ENCODE results near the gene CKB. TPM values are rescaled to one million over a fixed set of nuclear protein-coding genes. Genes with fewer than 3 reads are reported as not detected.

The CKB gene
- polyA plus RNA-seq, 3 donors = 0.76 to 12.5 (median 2.7) TPM

GRCh38 chr14:103568952-103569351, 46.3 kb upstream of the CKB start:
- Mint-ChIP-seq H3K27me3 (ENCODE audit: low read depth in 3 of 3) (no peaks in the 10 kb centered on the region), H3K4me1 (peaks cover 7% of the 10 kb centered on the region), H3K27ac (no peak overlapping the region), H3K9me3 (no peaks in the 10 kb centered on the region), H3K36me3 (peaks cover 11 to 31% of the 10 kb centered on the region in 2 donors), H3K4me3 (no peak overlapping the region)
- TF ChIP-seq CTCF (IDR thresholded peaks at IDR 0.05) = no peak
- Histone ChIP-seq H3K9ac (ENCODE audit: insufficient read depth, low read length, poor library complexity, severe bottlenecking) (no peak overlapping the region), H2AFZ (ENCODE audit: insufficient read depth, low read depth, low read length, poor library complexity, severe bottlenecking) (no peak overlapping the region), H4K20me1 (ENCODE audit: insufficient read depth, low read length) (peaks cover 56% of the 10 kb centered on the region), H3K36me3 (replicated peaks in 1 of 2; ENCODE audit: control insufficient read depth in 1 of 2, insufficient read depth in 2 of 2, low read length in 2 of 2) (peaks cover 10 to 23% of the 10 kb centered on the region in 2 donors), H3K4me1 (ENCODE audit: control insufficient read depth in 1 of 2, insufficient read depth in 2 of 2, low read length in 2 of 2) (peaks cover 3 to 4% of the 10 kb centered on the region in 2 donors), H3K27me3 (ENCODE audit: control insufficient read depth in 2 of 2, insufficient read depth in 2 of 2, low read length in 2 of 2) (no peaks in the 10 kb centered on the region), H3K79me2 (ENCODE audit: insufficient read depth, low read length) (peaks cover 60% of the 10 kb centered on the region), H3K4me2 (replicated peaks; ENCODE audit: extremely low read depth, low read length, poor library complexity, severe bottlenecking) (no peak overlapping the region), H3K4me3 (replicated peaks in 1 of 3; ENCODE audit: low read depth in 2 of 3, low read length in 3 of 3) (no peak overlapping the region), H3K27ac (ENCODE audit: low read depth in 1 of 2, low read length in 2 of 2) (no peak overlapping the region), H3K9me3 (replicated peaks in 1 of 2; ENCODE audit: control insufficient read depth in 1 of 2, insufficient read depth in 1 of 2, low read length in 2 of 2) (no peaks in the 10 kb centered on the region)
- no peak for DNase-seq
- 96% methylated on average over 3 of the region's 8 CpGs for WGBS (ENCODE audit: insufficient coverage)
- intact Hi-C loops (cut with micrococcal nuclease) = no loop called here

DNA sequence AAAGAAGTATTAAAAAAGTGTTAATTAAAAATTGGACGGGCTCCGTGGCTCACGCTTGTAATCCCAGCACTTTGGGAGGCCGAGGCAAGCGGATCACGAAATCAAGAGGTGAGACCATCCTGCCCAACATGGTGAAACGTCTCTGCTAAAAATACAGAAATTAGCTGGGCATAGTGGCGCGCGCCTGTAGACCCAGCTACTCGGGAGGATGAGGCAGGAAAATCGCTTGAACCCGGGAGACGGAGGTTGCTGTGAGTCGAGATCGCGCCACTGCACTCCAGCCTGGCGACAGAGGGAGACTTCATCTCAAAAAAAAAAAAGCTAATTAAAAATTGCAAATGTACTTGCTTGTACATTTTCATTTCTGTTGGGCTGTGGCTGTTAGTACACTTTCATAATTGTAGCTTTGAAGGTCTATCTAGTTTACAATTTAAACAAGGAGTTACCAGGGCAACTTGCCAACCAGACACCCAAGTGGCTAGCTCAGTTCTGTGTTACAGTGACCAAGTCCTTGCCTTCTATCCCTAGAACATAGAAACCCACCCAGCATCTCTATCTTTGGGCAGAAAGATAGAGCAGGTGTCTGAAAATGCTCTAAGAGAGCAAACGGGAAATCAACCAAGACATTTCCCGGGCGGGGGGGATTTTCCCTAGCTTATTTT, 41.3 kb upstream of the CKB start:
- H3K4me1 ChIP-seq (ENCODE audit: control insufficient read depth in 1 of 2, insufficient read depth in 2 of 2, low read length in 2 of 2) = peaks cover 24 to 31% of the 10 kb centered on the region in 2 donors
- H3K4me2 ChIP-seq (replicated peaks; ENCODE audit: extremely low read depth, low read length, poor library complexity, severe bottlenecking) = peak overlapping the region; percentile 82
- peaks cover 95% of the 10 kb centered on the region for H3K79me2 ChIP-seq (ENCODE audit: insufficient read depth, low read length)
- H3K27me3 ChIP-seq (ENCODE audit: control insufficient read depth in 2 of 2, insufficient read depth in 2 of 2, low read length in 2 of 2) = no peaks in the 10 kb centered on the region
- Mint-ChIP-seq H3K36me3 (peaks cover 17 to 29% of the 10 kb centered on the region in 2 donors), H3K4me1 (peaks cover 33% of the 10 kb centered on the region), H3K9me3 (no peaks in the 10 kb centered on the region), H3K4me3 (peak overlapping the region in 1 of 2 donors; percentile 90), H3K27me3 (ENCODE audit: low read depth in 3 of 3) (no peaks in the 10 kb centered on the region), H3K27ac (peak overlapping the region in 2 of 7 donors; percentile 16 to 73)
- no peak overlapping the region for H2AFZ ChIP-seq (ENCODE audit: insufficient read depth, low read depth, low read length, poor library complexity, severe bottlenecking)
- peaks cover 13 to 23% of the 10 kb centered on the region in 2 donors for H3K36me3 ChIP-seq (replicated peaks in 1 of 2; ENCODE audit: control insufficient read depth in 1 of 2, insufficient read depth in 2 of 2, low read length in 2 of 2)
- intact Hi-C loops (cut with micrococcal nuclease) = loop anchor here (2.0 to 5.0 kb wide), 3 partner anchors 42 to 65 kb away; partner anchors contain the start of genes KLC1 (in 2 of the 2) and CKB (in 1 of the 2)
- H4K20me1 ChIP-seq (ENCODE audit: insufficient read depth, low read length) = peaks cover 60% of the 10 kb centered on the region
- peak overlapping the region in 2 of 3 experiments; percentile 89 to 98 for H3K4me3 ChIP-seq (replicated peaks in 1 of 3; ENCODE audit: low read depth in 2 of 3, low read length in 3 of 3)
- no peak overlapping the region for H3K9ac ChIP-seq (ENCODE audit: insufficient read depth, low read length, poor library complexity, severe bottlenecking)
- DNase-seq = no peak
- H3K27ac ChIP-seq (ENCODE audit: low read depth in 1 of 2, low read length in 2 of 2) = no peak overlapping the region
- H3K9me3 ChIP-seq (replicated peaks in 1 of 2; ENCODE audit: control insufficient read depth in 1 of 2, insufficient read depth in 1 of 2, low read length in 2 of 2) = no peaks in the 10 kb centered on the region
- 71% methylated on average over 14 of the region's 21 CpGs for WGBS (ENCODE audit: insufficient coverage)
- no peak for TF ChIP-seq CTCF (IDR thresholded peaks at IDR 0.05)
